GM18519 (cell line): ENCODE data around the gene FERD3L.
"Not testable (repeated sequence)": the region's sequence is repeated elsewhere in the genome, so short reads cannot be mapped to it uniquely, and the experiment has no call there.

Experiments used
- ATAC-seq: cut with Tn5 transposase; IDR thresholded peaks from one replicate; pipeline ENCODE4 v1.9.1; 2021; ENCODE audit warnings: mild to moderate bottlenecking, moderate library complexity; ENCODE audit not compliant: unreplicated experiment, low FRiP score

The FERD3L gene

GRCh38 chr7:19144661-19145433 is at the start of gene FERD3L:
TSS of gene FERD3L (minus strand) at chr7:19145421. CDS start at chr7:19145362, 59 bp downstream.
- no peak for ATAC-seq

- ATAC-seq: not testable (repeated sequence)
These were observed 49.2 kb upstream of the FERD3L start for GRCh38 chr7:19194417-19194816.

- ATAC-seq: no peak
These were observed 36.4 kb upstream of the FERD3L start for GRCh38 chr7:19181634-19182033.

GRCh38 chr7:19178595-19178994 is 33.4 kb upstream of the FERD3L start:
- ATAC-seq: no peak

GRCh38 chr7:19177269-19177668 is 32.0 kb upstream of the FERD3L start:
- no peak for ATAC-seq

GRCh38 chr7:19175241-19175640 is 30.0 kb upstream of the FERD3L start:
- ATAC-seq: no peak

GRCh38 chr7:19161671-19162070 is 16.4 kb upstream of the FERD3L start:
- no peak for ATAC-seq

GRCh38 chr7:19146699-19147098 is 1.5 kb upstream of the FERD3L start:
- ATAC-seq: no peak

- no peak for ATAC-seq
These were observed 354 bp upstream of the FERD3L start for GRCh38 chr7:19145434-19146115.

GRCh38 chr7:19143881-19144574 is 1.2 kb downstream of the FERD3L start:
- no peak for ATAC-seq

- no peak for ATAC-seq
These were observed 5.4 kb downstream of the FERD3L start for GRCh38 chr7:19139706-19140327.

- no peak for ATAC-seq
These were observed 11.3 kb downstream of the FERD3L start for GRCh38 chr7:19133886-19134285.

GRCh38 chr7:19133390-19133789 is 11.8 kb downstream of the FERD3L start:
- no peak for ATAC-seq

- ATAC-seq: no peak
These were observed 16.4 kb downstream of the FERD3L start for GRCh38 chr7:19128856-19129255.

- ATAC-seq: no peak
These were observed 23.1 kb downstream of the FERD3L start for GRCh38 chr7:19121977-19122588.

- ATAC-seq: no peak
These were observed 25.2 kb downstream of the FERD3L start for GRCh38 chr7:19119870-19120486.

- no peak for ATAC-seq
These were observed 25.8 kb downstream of the FERD3L start for GRCh38 chr7:19119372-19119771.

GRCh38 chr7:19118636-19119371 is 26.4 kb downstream of the FERD3L start:
- no peak for ATAC-seq

GRCh38 chr7:19117870-19118608 is 27.2 kb downstream of the FERD3L start:
- ATAC-seq: no peak
